ENCODE results near the gene BCL11A.

The BCL11A gene

DNA sequence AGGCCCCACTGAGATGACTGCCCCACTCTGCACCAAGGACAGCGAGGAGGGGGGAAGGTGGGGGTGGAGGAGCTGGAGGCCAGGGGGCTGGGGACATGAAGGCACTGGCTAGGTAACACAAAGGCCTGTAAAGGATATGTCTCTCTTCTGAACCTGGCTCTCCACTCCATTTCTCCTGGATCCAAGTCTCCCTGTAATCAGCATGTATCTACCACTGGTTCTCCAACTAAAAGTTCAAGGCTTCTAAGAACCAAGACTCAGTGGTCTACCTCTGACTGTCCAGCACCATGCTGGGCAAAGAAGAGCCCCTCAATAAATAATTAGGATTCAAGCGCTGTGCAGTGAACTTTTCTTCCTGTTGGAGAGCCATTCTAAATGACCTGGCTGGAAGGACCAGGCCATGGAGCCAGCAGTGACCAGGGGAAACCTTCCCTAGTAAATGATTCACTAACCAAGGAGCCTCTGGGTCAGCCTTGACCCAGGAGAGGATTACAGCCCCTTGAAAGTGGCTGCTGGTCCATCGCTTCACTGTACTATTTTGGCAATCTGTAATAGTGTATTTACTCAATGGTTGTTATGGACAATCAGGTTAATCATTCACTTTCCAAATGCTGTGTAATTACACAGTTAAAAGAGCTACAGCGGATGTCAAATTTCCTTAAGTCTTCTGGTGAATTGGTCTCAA lies 73.2 kb downstream of the BCL11A start:
- no peak for DNase-seq

GRCh38 chr2:60479226-60480088 lies 74.0 kb downstream of the BCL11A start:
- no peak for DNase-seq

- DNase-seq: no peak
Observed at GRCh38 chr2:60478660-60479059, 74.8 kb downstream of the BCL11A start.

DNA sequence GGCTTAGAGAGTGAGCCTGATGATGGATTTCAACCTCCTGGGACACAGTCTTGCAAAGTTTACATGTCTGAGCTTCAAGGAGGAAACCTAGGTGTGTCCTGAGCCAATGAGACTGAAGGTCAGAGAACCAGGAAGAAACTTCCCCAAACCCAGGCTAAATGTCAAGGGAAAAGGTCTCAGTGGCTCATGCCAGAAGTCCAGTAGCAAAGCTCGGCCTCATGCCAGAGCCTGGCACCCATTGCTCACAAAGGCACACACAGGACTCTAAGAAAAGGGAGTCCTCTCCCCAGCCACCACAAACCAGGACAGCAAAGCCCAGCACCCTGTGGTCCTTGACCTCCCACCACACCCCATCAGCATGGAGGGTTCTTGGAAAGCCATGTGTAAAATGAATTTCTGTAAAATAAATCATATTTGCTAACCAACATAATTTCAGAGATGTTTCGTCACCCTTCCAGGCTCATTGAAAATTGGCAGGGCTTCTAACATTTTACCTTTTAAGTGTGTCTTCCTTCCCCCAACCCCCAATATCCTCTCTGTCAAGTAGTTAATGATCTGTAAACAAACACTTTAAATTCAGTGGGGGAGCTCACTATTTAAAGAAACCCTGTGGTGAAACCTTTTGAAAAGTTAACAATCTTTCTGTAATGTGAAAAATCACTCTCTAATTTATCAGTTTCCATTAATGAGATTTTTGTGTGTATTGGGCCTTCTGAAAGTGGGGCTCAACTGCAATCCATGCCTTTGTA lies 77.1 kb downstream of the BCL11A start:
- DNase-seq: no peak

DNA sequence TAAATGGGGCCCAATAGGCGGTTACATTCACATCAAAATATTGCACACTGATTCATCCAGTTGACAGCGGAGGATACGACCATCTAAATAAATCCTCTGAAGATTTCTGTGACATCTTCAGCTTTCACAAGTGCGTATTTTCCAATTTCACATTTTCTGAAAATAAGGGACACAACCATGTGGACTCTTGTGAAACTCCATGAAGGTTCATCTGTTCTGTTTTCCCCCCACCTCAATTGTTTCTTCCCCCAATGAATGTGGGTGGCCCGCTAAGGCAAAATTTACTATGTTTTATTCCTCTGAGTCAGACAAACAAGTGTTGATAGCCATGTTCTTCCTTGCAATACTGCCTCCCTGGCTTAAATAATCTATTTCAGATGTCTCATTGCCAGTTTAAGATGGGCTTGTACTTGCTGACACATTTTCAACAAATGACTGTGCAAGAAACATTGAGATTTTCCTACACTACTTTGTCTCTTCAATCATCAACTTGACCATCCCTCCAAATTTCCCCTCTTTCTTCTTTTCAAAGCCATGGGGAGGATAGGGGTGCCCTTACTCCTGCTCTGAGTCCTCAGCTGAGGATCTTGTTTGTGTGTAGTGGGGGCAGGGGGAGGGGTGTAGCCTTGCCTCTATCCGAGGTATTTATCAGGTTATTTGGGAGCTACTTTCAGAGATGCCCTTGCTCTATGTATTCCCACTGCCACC lies 78.2 kb downstream of the BCL11A start:
- no peak for DNase-seq

- no peak for DNase-seq
Observed at GRCh38 chr2:60474301-60474700, 79.2 kb downstream of the BCL11A start.

GRCh38 chr2:60473546-60473945 lies 79.9 kb downstream of the BCL11A start:
- no peak for DNase-seq

GRCh38 chr2:60472663-60473289 lies 80.7 kb downstream of the BCL11A start:
- DNase-seq: no peak

- no peak for DNase-seq
Observed at GRCh38 chr2:60472041-60472440, 81.4 kb downstream of the BCL11A start.

DNA sequence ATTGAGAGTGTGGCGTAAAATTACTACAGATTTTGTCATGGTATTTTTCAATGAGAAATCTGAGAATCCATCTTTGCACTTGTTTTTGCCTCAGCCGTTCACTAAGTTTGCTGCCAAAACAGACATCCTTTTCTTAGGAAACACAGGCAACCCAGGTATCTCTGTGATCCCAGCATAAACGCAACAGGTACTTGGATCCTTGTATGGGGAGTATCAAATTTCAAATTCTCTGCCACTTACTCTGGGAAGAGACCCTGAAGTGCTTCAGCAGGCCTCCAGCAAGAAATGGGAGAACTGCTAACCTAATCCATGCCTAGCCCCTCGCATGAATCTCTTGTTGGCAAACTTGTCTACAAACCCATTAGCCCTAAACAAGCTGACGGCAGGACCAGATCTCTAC lies 83.1 kb downstream of the BCL11A start:
- no peak for DNase-seq

- DNase-seq: no peak
Observed at GRCh38 chr2:60469536-60470317, 83.7 kb downstream of the BCL11A start.

- DNase-seq: no peak
Observed at GRCh38 chr2:60468382-60469085, 84.9 kb downstream of the BCL11A start.

- no peak for DNase-seq
Observed at GRCh38 chr2:60466161-60466702, 87.2 kb downstream of the BCL11A start.

GRCh38 chr2:60465736-60466135 lies 87.7 kb downstream of the BCL11A start:
- DNase-seq: no peak

- no peak for DNase-seq
Observed at GRCh38 chr2:60463249-60463648, 90.2 kb downstream of the BCL11A start.

DNA sequence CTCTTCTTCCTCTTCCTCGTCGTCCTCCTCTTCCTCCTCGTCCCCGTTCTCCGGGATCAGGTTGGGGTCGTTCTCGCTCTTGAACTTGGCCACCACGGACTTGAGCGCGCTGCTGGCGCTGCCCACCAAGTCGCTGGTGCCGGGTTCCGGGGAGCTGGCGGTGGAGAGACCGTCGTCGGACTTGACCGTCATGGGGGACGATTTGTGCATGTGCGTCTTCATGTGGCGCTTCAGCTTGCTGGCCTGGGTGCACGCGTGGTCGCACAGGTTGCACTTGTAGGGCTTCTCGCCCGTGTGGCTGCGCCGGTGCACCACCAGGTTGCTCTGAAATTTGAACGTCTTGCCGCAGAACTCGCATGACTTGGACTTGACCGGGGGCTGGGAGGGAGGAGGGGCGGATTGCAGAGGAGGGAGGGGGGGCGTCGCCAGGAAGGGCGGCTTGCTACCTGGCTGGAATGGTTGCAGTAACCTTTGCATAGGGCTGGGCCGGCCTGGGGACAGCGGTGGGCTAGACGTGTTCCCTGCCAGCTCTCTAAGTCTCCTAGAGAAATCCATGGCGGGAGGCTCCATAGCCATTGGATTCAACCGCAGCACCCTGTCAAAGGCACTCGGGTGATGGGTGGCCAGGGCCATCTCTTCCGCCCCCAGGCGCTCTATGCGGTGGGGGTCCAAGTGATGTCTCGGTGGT lies 91.9 kb downstream of the BCL11A start:
- DNase-seq: no peak

GRCh38 chr2:60460577-60461420 lies 92.7 kb downstream of the BCL11A start:
- DNase-seq: no peak

GRCh38 chr2:60459851-60460250 lies 93.6 kb downstream of the BCL11A start:
- no peak for DNase-seq
